Immature natural killer cell (primary cell): ENCODE results near the gene AUTS2. TPM values are rescaled to one million over a fixed set of nuclear protein-coding genes. Genes with fewer than 3 reads are reported as not detected.
A peak's percentile ranks its signal among the peaks of the same experiment; 100 is the strongest.

Experiments
- DNase-seq, 3 donors: peaks; one replicate each; pipeline ENCODE4 v3.0.0; 2022; ENCODE audit warnings: mixed read lengths in 1 of 3
- H3K27ac Mint-ChIP-seq, 6 donors: one replicate each; pipeline ENCODE4 v1.8.0; 2020; ENCODE audit warnings: mixed read lengths in 6 of 6, mild to moderate bottlenecking in 5 of 6, inconsistent platforms in 4 of 6, moderate library complexity in 3 of 6
- H3K27me3 Mint-ChIP-seq, 3 donors: one replicate each; pipeline ENCODE4 v1.8.0; 2020 to 2021; ENCODE audit warnings: low read depth in 3 of 3, mild to moderate bottlenecking in 3 of 3, mixed read lengths in 3 of 3, moderate library complexity in 3 of 3, inconsistent platforms in 1 of 3
- H3K36me3 Mint-ChIP-seq, 3 donors: one replicate each; pipeline ENCODE4 v1.8.0; 2020; ENCODE audit warnings: mixed read lengths in 3 of 3, inconsistent platforms in 2 of 3, mild to moderate bottlenecking in 2 of 3
- H3K4me1 Mint-ChIP-seq, 2 donors: one replicate each; pipeline ENCODE4 v1.8.0; 2020; ENCODE audit warnings: inconsistent platforms in 2 of 2, mild to moderate bottlenecking in 2 of 2, mixed read lengths in 2 of 2, moderate library complexity in 1 of 2
- H3K4me3 Mint-ChIP-seq, 5 donors: one replicate each; pipeline ENCODE4 v1.8.0; 2020; ENCODE audit warnings: mild to moderate bottlenecking in 5 of 5, mixed read lengths in 5 of 5, inconsistent platforms in 3 of 5, moderate library complexity in 3 of 5
- H3K9me3 Mint-ChIP-seq, 6 donors: one replicate each; pipeline ENCODE4 v1.8.0; 2020; ENCODE audit warnings: mild to moderate bottlenecking in 6 of 6, mixed read lengths in 6 of 6, inconsistent platforms in 4 of 6, moderate library complexity in 3 of 6
- polyA plus RNA-seq, 3 donors: library from polyadenylated mRNA; unstranded; fragments of 300-500 nt; fragmentation: Illumina TruSeq; gene quantifications; one replicate each; pipeline ENCODE4 v1.2.3, GENCODE V29; 2021

AUTS2 gene
- polyA plus RNA-seq, 3 donors from 2014 or later: 1.9 to 17.6 (median 8.0) TPM

DNA sequence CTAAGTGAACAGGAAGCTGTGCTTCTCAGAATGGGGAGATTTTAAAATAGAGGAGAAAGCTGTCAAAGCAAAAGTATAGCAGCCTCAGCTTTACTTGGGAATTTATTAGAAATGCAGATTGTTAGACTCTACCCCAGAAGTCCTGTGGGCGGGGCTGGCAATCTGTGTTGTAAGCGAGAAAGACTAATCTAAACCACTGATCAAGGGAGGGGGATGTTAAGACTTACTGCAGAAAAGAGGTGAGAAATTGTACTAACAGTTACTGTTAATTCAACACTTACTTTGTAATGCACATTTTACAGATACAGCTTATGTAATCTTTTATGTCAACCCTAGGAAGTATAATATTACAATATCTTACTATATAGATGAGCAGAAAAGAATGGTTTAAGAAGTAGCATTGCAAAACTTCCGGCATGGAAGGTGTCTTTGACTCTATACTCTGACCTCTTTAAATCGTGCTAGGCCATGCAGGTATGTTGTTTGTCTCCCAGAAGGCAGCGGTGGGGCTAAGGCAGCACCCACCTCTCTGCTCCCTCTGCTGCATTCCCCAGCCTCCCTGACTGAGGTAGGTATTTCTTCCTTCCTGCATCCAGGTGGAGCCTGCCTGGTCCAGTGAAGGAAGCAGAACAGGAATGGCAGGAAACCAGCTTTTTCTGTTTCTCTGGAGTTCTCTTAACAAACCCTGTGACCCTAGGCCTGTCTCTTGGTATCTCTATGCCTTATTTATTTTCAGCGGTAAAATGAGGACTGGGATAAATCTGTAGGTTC is 462.2 kb downstream of the AUTS2 start:
- H3K9me3 Mint-ChIP-seq: no peaks in the 10 kb centered on the region
- no peaks in the 10 kb centered on the region for H3K36me3 Mint-ChIP-seq
- peaks cover 0 to 4% (median 4%) of the 10 kb centered on the region in 3 donors for H3K27me3 Mint-ChIP-seq
- H3K27ac Mint-ChIP-seq: peak overlapping the region; percentile 22 to 72 (median 42)
- DNase-seq: peak; percentile 42 to 57 (median 54)
- peak overlapping the region; percentile 42 to 69 (median 56) for H3K4me3 Mint-ChIP-seq
- H3K4me1 Mint-ChIP-seq: peaks cover 50 to 56% of the 10 kb centered on the region in 2 donors

- no peaks in the 10 kb centered on the region for H3K36me3 Mint-ChIP-seq
- no peaks in the 10 kb centered on the region for H3K9me3 Mint-ChIP-seq
- H3K4me1 Mint-ChIP-seq: peaks cover 50 to 56% of the 10 kb centered on the region in 2 donors
- H3K27me3 Mint-ChIP-seq: peaks cover 0 to 6% (median 4%) of the 10 kb centered on the region in 3 donors
- peak overlapping the region; percentile 13 to 79 (median 59) for H3K4me3 Mint-ChIP-seq
- DNase-seq: peak; percentile 31 to 39 (median 38)
- H3K27ac Mint-ChIP-seq: peak overlapping the region; percentile 9 to 66 (median 24)
These were observed 465.1 kb downstream of the AUTS2 start for GRCh38 chr7:70063371-70063770.

- Mint-ChIP-seq H3K4me3 (peak overlapping the region; percentile 13 to 79 (median 59)), H3K4me1 (peaks cover 49 to 56% of the 10 kb centered on the region in 2 donors), H3K36me3 (no peaks in the 10 kb centered on the region), H3K27ac (peak overlapping the region in 5 of 6 donors; percentile 12 to 66 (median 31)), H3K27me3 (peaks cover 0 to 6% (median 4%) of the 10 kb centered on the region in 3 donors), H3K9me3 (no peaks in the 10 kb centered on the region)
- no peak for DNase-seq
These were observed 465.7 kb downstream of the AUTS2 start for GRCh38 chr7:70063927-70064326.

- Mint-ChIP-seq H3K27ac (no peak overlapping the region), H3K4me3 (no peak overlapping the region), H3K36me3 (no peaks in the 10 kb centered on the region), H3K27me3 (peaks cover 0 to 6% (median 0%) of the 10 kb centered on the region in 3 donors), H3K4me1 (peaks cover 26 to 29% of the 10 kb centered on the region in 2 donors), H3K9me3 (no peaks in the 10 kb centered on the region)
- DNase-seq: no peak
These were observed 468.6 kb downstream of the AUTS2 start for GRCh38 chr7:70066844-70067243.

DNA sequence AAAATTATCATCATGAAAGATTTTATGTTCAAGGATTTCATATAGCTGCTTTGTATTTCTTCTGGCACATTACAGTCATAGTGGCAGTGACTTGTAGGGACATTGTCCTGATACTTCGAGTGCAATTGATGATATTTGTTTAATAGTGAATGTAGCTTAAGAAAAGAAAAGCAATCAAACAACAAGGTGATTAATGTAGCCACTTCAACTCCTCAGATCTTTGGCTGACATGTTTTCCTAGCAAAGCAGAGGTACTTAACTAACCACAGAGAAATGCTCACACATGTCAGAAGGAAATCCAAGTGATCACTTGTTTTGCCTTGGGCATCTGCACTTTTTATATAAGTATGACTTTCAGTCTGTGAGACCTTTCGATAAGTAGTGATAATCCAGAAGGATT is 470.3 kb downstream of the AUTS2 start:
- no peak overlapping the region for H3K27ac Mint-ChIP-seq
- peaks cover 12 to 16% of the 10 kb centered on the region in 2 donors for H3K4me1 Mint-ChIP-seq
- no peak for DNase-seq
- peaks cover 0 to 5% (median 0%) of the 10 kb centered on the region in 3 donors for H3K27me3 Mint-ChIP-seq
- no peaks in the 10 kb centered on the region for H3K9me3 Mint-ChIP-seq
- no peak overlapping the region for H3K4me3 Mint-ChIP-seq
- H3K36me3 Mint-ChIP-seq: no peaks in the 10 kb centered on the region

DNA sequence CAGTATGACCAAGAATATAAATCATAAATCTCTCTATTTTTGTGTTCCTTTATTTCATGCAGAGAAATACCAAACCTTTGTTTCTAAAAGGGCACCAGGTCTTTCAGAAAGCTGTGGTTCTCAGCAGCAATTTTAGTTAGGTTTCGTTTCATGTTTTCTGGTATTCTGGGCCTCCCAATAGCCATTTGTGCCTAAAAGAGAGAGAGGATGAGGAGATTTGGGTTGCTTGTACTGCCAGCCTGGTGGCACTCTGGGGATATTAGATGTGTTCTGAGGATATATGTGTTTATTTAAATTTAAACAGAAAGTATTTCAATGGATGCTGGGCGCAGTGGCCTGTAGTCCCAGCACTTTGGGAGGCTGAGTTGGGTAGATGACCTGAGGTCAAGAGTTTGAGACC is 471.7 kb downstream of the AUTS2 start:
- peaks cover under 1 to 1% of the 10 kb centered on the region in 2 donors for H3K4me1 Mint-ChIP-seq
- peaks cover 0 to 6% (median 0%) of the 10 kb centered on the region in 3 donors for H3K27me3 Mint-ChIP-seq
- H3K9me3 Mint-ChIP-seq: no peaks in the 10 kb centered on the region
- DNase-seq: no peak
- no peak overlapping the region for H3K27ac Mint-ChIP-seq
- H3K36me3 Mint-ChIP-seq: no peaks in the 10 kb centered on the region
- no peak overlapping the region for H3K4me3 Mint-ChIP-seq

- Mint-ChIP-seq H3K9me3 (no peaks in the 10 kb centered on the region), H3K27me3 (peaks cover 0 to 4% (median 0%) of the 10 kb centered on the region in 3 donors), H3K4me3 (no peak overlapping the region), H3K27ac (no peak overlapping the region), H3K4me1 (no peaks in the 10 kb centered on the region), H3K36me3 (no peaks in the 10 kb centered on the region)
- no peak for DNase-seq
These were observed 473.5 kb downstream of the AUTS2 start for GRCh38 chr7:70071766-70072165.

DNA sequence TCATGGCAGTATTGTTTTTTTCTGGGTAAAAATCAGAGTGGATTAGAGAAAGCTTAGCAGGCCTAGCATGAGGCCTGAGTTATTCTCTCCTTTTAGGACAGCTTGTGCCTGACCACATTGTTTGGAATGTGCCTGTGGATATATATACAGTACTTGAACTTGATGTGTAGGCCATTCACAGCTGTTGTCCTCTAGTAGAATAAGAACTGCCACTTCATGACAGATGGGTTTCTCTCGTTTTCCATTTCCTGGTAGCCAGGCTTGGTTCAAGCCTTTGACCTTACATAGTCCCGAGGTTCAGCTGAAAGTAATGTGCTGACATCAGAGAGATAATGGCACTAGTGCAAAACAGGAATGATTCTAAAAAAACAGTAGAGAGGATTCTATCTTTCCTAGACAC is 473.9 kb downstream of the AUTS2 start:
- Mint-ChIP-seq H3K4me3 (no peak overlapping the region), H3K27me3 (peaks cover 0 to 3% (median 0%) of the 10 kb centered on the region in 3 donors)

DNA sequence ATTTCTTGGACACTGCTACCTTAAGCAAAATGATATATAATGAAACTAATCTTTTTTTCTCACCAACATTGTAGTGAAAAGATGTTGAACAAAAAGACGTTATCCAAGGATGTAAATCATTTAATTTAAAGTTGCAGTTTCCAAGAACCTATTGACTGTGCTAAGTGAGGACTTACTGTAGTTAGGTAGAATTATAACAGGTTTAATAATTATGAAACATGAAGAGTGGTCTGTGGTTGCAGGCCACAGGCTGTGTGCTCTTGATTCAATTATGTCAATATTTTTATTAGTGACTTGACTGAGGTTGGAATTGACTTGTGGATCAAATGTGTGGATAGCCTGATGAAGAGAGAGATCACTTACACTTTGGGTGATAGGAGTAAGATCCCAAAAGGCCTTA is 478.1 kb downstream of the AUTS2 start:
- no peak overlapping the region for H3K4me3 Mint-ChIP-seq

More for the DNA sequence above, 473.9 kb downstream of the AUTS2 start:
- H3K9me3 Mint-ChIP-seq: no peaks in the 10 kb centered on the region
- DNase-seq: no peak
- H3K4me1 Mint-ChIP-seq: no peaks in the 10 kb centered on the region
- no peak overlapping the region for H3K27ac Mint-ChIP-seq
- no peaks in the 10 kb centered on the region for H3K36me3 Mint-ChIP-seq

GRCh38 chr7:70082099-70082611 is 483.9 kb downstream of the AUTS2 start:
- H3K36me3 Mint-ChIP-seq: peaks cover 0 to 3% (median 0%) of the 10 kb centered on the region in 3 donors
- no peak overlapping the region for H3K27ac Mint-ChIP-seq
- no peak overlapping the region for H3K4me3 Mint-ChIP-seq
- DNase-seq: no peak
- H3K9me3 Mint-ChIP-seq: peaks cover 0 to 7% (median 4%) of the 10 kb centered on the region in 6 donors
- H3K27me3 Mint-ChIP-seq: peaks cover 1 to 7% (median 2%) of the 10 kb centered on the region in 3 donors
- H3K4me1 Mint-ChIP-seq: peaks cover 3 to 6% of the 10 kb centered on the region in 2 donors

More for the DNA sequence above, 478.1 kb downstream of the AUTS2 start:
- no peak overlapping the region for H3K27ac Mint-ChIP-seq
- no peak for DNase-seq
- H3K4me1 Mint-ChIP-seq: no peaks in the 10 kb centered on the region
- H3K9me3 Mint-ChIP-seq: no peaks in the 10 kb centered on the region
- H3K36me3 Mint-ChIP-seq: no peaks in the 10 kb centered on the region
- peaks cover 0 to 3% (median 1%) of the 10 kb centered on the region in 3 donors for H3K27me3 Mint-ChIP-seq

DNA sequence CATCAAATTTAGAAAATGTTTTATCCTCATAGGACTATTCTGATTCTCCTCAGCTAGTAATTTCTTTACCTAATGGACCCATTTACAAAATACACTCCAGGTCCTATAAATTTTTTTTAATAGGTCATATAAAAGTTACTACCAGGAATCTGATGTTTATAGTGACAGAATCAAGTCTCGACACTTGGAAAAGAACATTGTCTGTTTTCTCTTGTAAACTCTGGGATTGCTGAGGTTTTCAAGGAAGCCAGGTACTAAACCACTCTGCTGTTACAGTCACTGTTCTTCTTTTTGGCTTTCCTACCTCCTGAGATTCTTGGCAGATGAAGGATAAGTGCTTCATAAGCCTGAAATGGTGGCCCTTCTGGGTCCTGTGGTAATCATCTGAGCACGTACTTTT is 493.1 kb downstream of the AUTS2 start:
- Mint-ChIP-seq H3K4me3 (no peak overlapping the region), H3K36me3 (peaks cover 0 to 3% (median 0%) of the 10 kb centered on the region in 3 donors), H3K27ac (no peak overlapping the region), H3K27me3 (peaks cover 0 to 2% (median 0%) of the 10 kb centered on the region in 3 donors), H3K9me3 (peaks cover under 1 to 12% (median 4%) of the 10 kb centered on the region in 6 donors), H3K4me1 (no peaks in the 10 kb centered on the region)
- no peak for DNase-seq

GRCh38 chr7:70092314-70093204 is 494.3 kb downstream of the AUTS2 start:
- H3K27ac Mint-ChIP-seq: no peak overlapping the region

DNA sequence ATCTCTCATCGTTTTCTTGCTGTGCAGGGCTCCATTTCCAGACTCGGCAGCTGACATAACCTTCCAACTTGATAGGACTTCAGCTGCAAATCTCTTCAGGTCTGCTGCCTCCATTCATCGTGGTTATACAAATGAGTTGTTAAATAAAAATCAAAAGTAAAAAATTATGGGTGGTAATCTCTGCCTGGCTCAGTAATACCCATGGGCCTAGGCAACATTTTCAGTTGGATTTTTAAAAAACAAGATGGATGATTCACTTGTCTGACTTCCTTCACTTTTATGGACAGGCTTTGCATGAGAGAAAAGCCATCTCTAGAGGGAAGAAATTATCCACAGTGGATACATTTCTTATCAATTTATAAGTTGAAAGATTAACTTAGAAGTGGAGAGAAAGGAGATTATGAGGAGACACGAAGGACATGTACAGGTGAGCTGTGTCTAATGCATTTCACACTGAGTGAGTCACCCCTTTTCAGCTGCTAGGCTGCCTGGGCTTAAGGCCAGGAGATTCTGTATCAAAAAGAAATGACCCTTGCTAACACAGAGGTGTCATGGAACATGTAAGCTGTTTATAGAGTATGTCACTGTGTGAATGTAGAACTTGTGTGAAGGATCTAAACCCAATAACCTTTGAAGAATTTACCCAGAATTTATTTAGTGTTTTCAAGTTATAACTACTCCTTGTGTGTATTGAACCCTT is 495.1 kb downstream of the AUTS2 start:
- no peak for DNase-seq
- Mint-ChIP-seq H3K4me1 (no peaks in the 10 kb centered on the region), H3K4me3 (no peak overlapping the region), H3K27ac (no peak overlapping the region), H3K36me3 (no peaks in the 10 kb centered on the region), H3K27me3 (peaks cover 0 to 2% (median 0%) of the 10 kb centered on the region in 3 donors), H3K9me3 (no peaks in the 10 kb centered on the region)

More at GRCh38 chr7:70092314-70093204, 494.3 kb downstream of the AUTS2 start:
- no peaks in the 10 kb centered on the region for H3K4me1 Mint-ChIP-seq
- peaks cover 0 to 2% (median 0%) of the 10 kb centered on the region in 3 donors for H3K27me3 Mint-ChIP-seq
- H3K9me3 Mint-ChIP-seq: peaks cover 0 to 5% (median 2%) of the 10 kb centered on the region in 6 donors
- DNase-seq: no peak
- no peak overlapping the region for H3K4me3 Mint-ChIP-seq
- H3K36me3 Mint-ChIP-seq: no peaks in the 10 kb centered on the region
